GM23248 (cell line): ENCODE results near the gene STAC. TPM values are rescaled to one million over a fixed set of nuclear protein-coding genes. Genes with fewer than 3 reads are reported as not detected.

Experiments used
- DNase-seq: peaks from one replicate; pipeline ENCODE4 v3.0.0-alpha.2; 2015
- H2AFZ ChIP-seq: fragments of 200-600 bp; sonication (generic); 2 replicates; pipeline ENCODE4 v1.6.1; 2016; ENCODE audit warnings: antibody characterized with exemption
- H3F3A ChIP-seq: fragments of 200-600 bp; sonication (generic); 2 replicates; pipeline ENCODE4 v1.6.1; 2016; ENCODE audit warnings: mild to moderate bottlenecking, antibody characterized with exemption, mixed run types; ENCODE audit not compliant: insufficient read depth
- H3K27ac ChIP-seq: fragments of 200-600 bp; sonication (generic); 2 replicates; pipeline ENCODE4 v1.5.1; 2016; ENCODE audit warnings: mild to moderate bottlenecking
- H3K27me3 ChIP-seq: fragments of 200-600 bp; sonication (generic); replicated peaks from 2 replicates; pipeline ENCODE4 v1.6.1; 2016; ENCODE audit warnings: mild to moderate bottlenecking; ENCODE audit not compliant: insufficient read depth
- H3K36me3 ChIP-seq: fragments of 200-600 bp; sonication (generic); 2 replicates; pipeline ENCODE4 v1.6.1; 2016; ENCODE audit warnings: low read depth, mild to moderate bottlenecking
- H3K4me1 ChIP-seq: fragments of 200-600 bp; sonication (generic); 2 replicates; pipeline ENCODE4 v1.6.1; 2016; ENCODE audit warnings: mild to moderate bottlenecking; ENCODE audit not compliant: insufficient read depth
- H3K4me2 ChIP-seq: fragments of 200-600 bp; sonication (generic); one replicate; pipeline ENCODE4 v1.6.1; 2016; ENCODE audit warnings: mild to moderate bottlenecking; ENCODE audit not compliant: unreplicated experiment
- H3K4me3 ChIP-seq: fragments of 200-600 bp; sonication (generic); 2 replicates; pipeline ENCODE4 v1.5.1; 2016; ENCODE audit warnings: mild to moderate bottlenecking
- H3K79me2 ChIP-seq: fragments of 200-600 bp; sonication (generic); 2 replicates; pipeline ENCODE4 v1.6.1; 2016; ENCODE audit warnings: mild to moderate bottlenecking; ENCODE audit not compliant: insufficient read depth
- H3K9ac ChIP-seq: fragments of 200-600 bp; sonication (generic); 2 replicates; pipeline ENCODE4 v1.6.1; 2016; ENCODE audit warnings: mild to moderate bottlenecking
- H3K9me2 ChIP-seq: fragments of 200-600 bp; sonication (generic); 2 replicates; pipeline ENCODE4 v1.6.1; 2016; ENCODE audit warnings: mixed run types, mild to moderate bottlenecking, moderate library complexity; ENCODE audit not compliant: insufficient read depth
- H3K9me3 ChIP-seq: fragments of 200-600 bp; sonication (generic); one replicate; pipeline ENCODE4 v1.6.1; 2017; ENCODE audit warnings: low read depth
- H4K20me1 ChIP-seq: fragments of 200-600 bp; sonication (generic); 2 replicates; pipeline ENCODE4 v1.6.0; 2016; ENCODE audit not compliant: insufficient read depth
- EZH2 ChIP-seq: fragments of 200-600 bp; sonication (generic); IDR thresholded peaks from 2 replicates; pipeline ENCODE4 v1.6.1; 2018; ENCODE audit warnings: antibody characterized with exemption, mild to moderate bottlenecking; ENCODE audit not compliant: insufficient read depth, poor library complexity, severe bottlenecking
- EZH2phosphoT487 ChIP-seq: fragments of 200-600 bp; sonication (generic); IDR thresholded peaks from 2 replicates; pipeline ENCODE4 v1.6.1; 2018; ENCODE audit warnings: antibody characterized with exemption, moderate library complexity, mild to moderate bottlenecking, low read depth; ENCODE audit not compliant: insufficient read depth
- WGBS, 2 experiments: methylation state at CpG; one replicate each; pipeline ENCODE4 v1.1.6; 2015 to 2017; ENCODE audit warnings: low lambda C conversion rate in 2 of 2, low coverage in 1 of 2; ENCODE audit errors: missing lambda C conversion rate in 2 of 2; 5-methylcytosine and 5-hydroxymethylcytosine counted together
- in situ Hi-C: fragments of 300-500 bp; cut with MboI; formaldehyde crosslinking; loops from 2 replicates; pipeline ENCODE4 v1.15.0; 2020
- polyA plus RNA-seq: library from polyadenylated mRNA; unstranded; fragments of >200 nt; fragmentation: Nextera tagmentation; extraction: Ambion mirVana; gene quantifications from 2 replicates; pipeline ENCODE4 v1.2.1, GENCODE V29; 2016
- total RNA-seq: library from RNA; depleted of rRNA; stranded (reverse); fragments of >200 nt; shearing (Covaris generic); gene quantifications from 2 replicates; pipeline ENCODE4 v1.2.3, GENCODE V29; 2014

Gene STAC
- total and polyA plus RNA-seq, 2 experiments from 2014 or later = 10.5 to 16.3 TPM

GRCh38 chr3:36525115-36525801 is 145.0 kb downstream of the STAC start:
- H3K4me1 ChIP-seq = peaks cover 18% of the 10 kb centered on the region
- no peaks in the 10 kb centered on the region for H3K27me3 ChIP-seq
- in situ Hi-C loops = loop anchor here (25.0 kb wide), 2 partner anchors 388 to 563 kb away; no protein-coding TSS in a partner anchor
- H3K9me2 ChIP-seq = peaks cover 6% of the 10 kb centered on the region; the same call in 1 of the 2 replicates
- peak overlapping the region; percentile 90 for H3K27ac ChIP-seq
- H3K9ac ChIP-seq = peak overlapping the region; percentile 71
- peak overlapping the region; percentile 26 for H3K4me3 ChIP-seq
- TF ChIP-seq EZH2phosphoT487 = no peak
- no peaks in the 10 kb centered on the region for H3K36me3 ChIP-seq
- H3K4me2 ChIP-seq = peak overlapping the region; percentile 61
- H4K20me1 ChIP-seq = no peaks in the 10 kb centered on the region
- WGBS, 2 experiments = 33 to 40% methylated on average over 3 of the region's 3 CpGs
- peaks cover 17% of the 10 kb centered on the region for H3F3A ChIP-seq
- peak overlapping the region; percentile 49; the same call in 1 of the 2 replicates for H2AFZ ChIP-seq
- H3K9me3 ChIP-seq = no peaks in the 10 kb centered on the region
- H3K79me2 ChIP-seq = no peaks in the 10 kb centered on the region
- DNase-seq = peak; percentile 90

- H3K36me3 ChIP-seq = no peaks in the 10 kb centered on the region
- peaks cover 15% of the 10 kb centered on the region for H3K4me1 ChIP-seq
- in situ Hi-C loops = loop anchor here (25.0 kb wide), 2 partner anchors 401 to 576 kb away; no protein-coding TSS in a partner anchor
- TF ChIP-seq EZH2phosphoT487 (no peak), EZH2 (no peak)
- H3K9me2 ChIP-seq = no peaks in the 10 kb centered on the region
- H3K27ac ChIP-seq = no peak overlapping the region
- peak; percentile 15 for DNase-seq
- H2AFZ ChIP-seq = no peak overlapping the region
- H3K4me2 ChIP-seq = no peak overlapping the region
- H3K27me3 ChIP-seq = no peaks in the 10 kb centered on the region
- H3K9me3 ChIP-seq = no peaks in the 10 kb centered on the region
- H3K4me3 ChIP-seq = no peak overlapping the region
- 46 to 53% methylated on average over 4 of the region's 4 CpGs for WGBS, 2 experiments
- no peaks in the 10 kb centered on the region for H4K20me1 ChIP-seq
- no peaks in the 10 kb centered on the region for H3F3A ChIP-seq
- no peaks in the 10 kb centered on the region for H3K79me2 ChIP-seq
- no peak overlapping the region for H3K9ac ChIP-seq
These were observed 157.9 kb downstream of the STAC start for GRCh38 chr3:36538136-36538749.

- no peak overlapping the region for H3K4me3 ChIP-seq
- in situ Hi-C loops = loop anchor here (25.0 kb wide), 2 partner anchors 404 to 579 kb away; no protein-coding TSS in a partner anchor
- WGBS, 2 experiments = 46 to 53% methylated on average over 3 of the region's 3 CpGs
These were observed 160.7 kb downstream of the STAC start for GRCh38 chr3:36540888-36541518.

GRCh38 chr3:36542186-36542585 is 161.9 kb downstream of the STAC start:
- Histone ChIP-seq H3K79me2 (no peaks in the 10 kb centered on the region), H3K9me3 (no peaks in the 10 kb centered on the region), H3K27me3 (no peaks in the 10 kb centered on the region), H3K4me2 (peak overlapping the region; percentile 26), H2AFZ (no peak overlapping the region), H3K27ac (no peak overlapping the region), H4K20me1 (no peaks in the 10 kb centered on the region), H3K9ac (no peak overlapping the region), H3K4me3 (no peak overlapping the region), H3F3A (no peaks in the 10 kb centered on the region), H3K9me2 (no peaks in the 10 kb centered on the region), H3K36me3 (no peaks in the 10 kb centered on the region), H3K4me1 (peaks cover 22% of the 10 kb centered on the region)
- in situ Hi-C loops = loop anchor here (25.0 kb wide), 2 partner anchors 405 to 580 kb away; no protein-coding TSS in a partner anchor
- peak; percentile 61 for DNase-seq
- WGBS, 2 experiments = 16 to 19% methylated on average over 2 of the region's 2 CpGs
- TF ChIP-seq EZH2 (no peak), EZH2phosphoT487 (no peak)

More at GRCh38 chr3:36540888-36541518, 160.7 kb downstream of the STAC start:
- TF ChIP-seq EZH2phosphoT487 (no peak), EZH2 (no peak)
- no peaks in the 10 kb centered on the region for H3K36me3 ChIP-seq
- no peaks in the 10 kb centered on the region for H3K27me3 ChIP-seq
- DNase-seq = peak; percentile 76
- no peak overlapping the region for H3K4me2 ChIP-seq
- H3K9me2 ChIP-seq = no peaks in the 10 kb centered on the region
- no peaks in the 10 kb centered on the region for H3K79me2 ChIP-seq
- no peak overlapping the region for H3K27ac ChIP-seq
- H3K9me3 ChIP-seq = no peaks in the 10 kb centered on the region
- H3K4me1 ChIP-seq = peaks cover 22% of the 10 kb centered on the region
- no peaks in the 10 kb centered on the region for H3F3A ChIP-seq
- H2AFZ ChIP-seq = no peak overlapping the region
- no peaks in the 10 kb centered on the region for H4K20me1 ChIP-seq
- no peak overlapping the region for H3K9ac ChIP-seq
